ENCODE measurements around the gene IRS1. TPM values are rescaled to one million over a fixed set of nuclear protein-coding genes. Genes with fewer than 3 reads are reported as not detected.

Gene IRS1
- total RNA-seq, 4 donors from 2014 or later = 14.3 to 16.2 (median 15.5) TPM

GRCh38 chr2:226728996-226729395 is 70.6 kb downstream of the IRS1 start:
- DNase-seq (ENCODE audit: low spot score) (no peak), ATAC-seq (ENCODE audit: low FRiP score) (no peak)
- TF ChIP-seq CTCF (IDR thresholded peaks at IDR 0.05) = no peak

GRCh38 chr2:226727251-226727650 is 72.4 kb downstream of the IRS1 start:
- no peak for TF ChIP-seq CTCF (IDR thresholded peaks at IDR 0.05)
- no peak for ATAC-seq (ENCODE audit: low FRiP score)
- no peak for DNase-seq (ENCODE audit: low spot score)

DNA sequence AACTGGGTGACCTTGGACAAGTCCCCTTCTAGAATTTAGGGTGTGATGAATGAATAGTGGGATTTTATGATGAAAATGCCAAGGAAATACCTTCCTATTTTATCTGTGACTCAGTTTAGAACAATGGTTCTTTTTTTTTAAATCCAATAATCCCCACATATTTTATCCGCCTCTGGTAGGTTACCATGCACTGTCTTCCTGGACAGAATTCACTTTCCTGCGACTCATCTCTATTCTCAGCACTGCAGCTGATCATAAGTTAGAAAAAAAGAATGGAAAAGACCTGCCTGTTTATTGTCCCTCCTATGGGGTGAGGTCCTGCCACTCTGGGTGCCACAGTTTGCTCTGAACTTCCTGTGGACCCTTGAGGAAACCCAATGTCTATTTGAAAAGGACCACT is 73.1 kb downstream of the IRS1 start:
- TF ChIP-seq CTCF (IDR thresholded peaks at IDR 0.05) = no peak
- DNase-seq (ENCODE audit: low spot score) = no peak
- ATAC-seq (ENCODE audit: low FRiP score) = no peak

DNA sequence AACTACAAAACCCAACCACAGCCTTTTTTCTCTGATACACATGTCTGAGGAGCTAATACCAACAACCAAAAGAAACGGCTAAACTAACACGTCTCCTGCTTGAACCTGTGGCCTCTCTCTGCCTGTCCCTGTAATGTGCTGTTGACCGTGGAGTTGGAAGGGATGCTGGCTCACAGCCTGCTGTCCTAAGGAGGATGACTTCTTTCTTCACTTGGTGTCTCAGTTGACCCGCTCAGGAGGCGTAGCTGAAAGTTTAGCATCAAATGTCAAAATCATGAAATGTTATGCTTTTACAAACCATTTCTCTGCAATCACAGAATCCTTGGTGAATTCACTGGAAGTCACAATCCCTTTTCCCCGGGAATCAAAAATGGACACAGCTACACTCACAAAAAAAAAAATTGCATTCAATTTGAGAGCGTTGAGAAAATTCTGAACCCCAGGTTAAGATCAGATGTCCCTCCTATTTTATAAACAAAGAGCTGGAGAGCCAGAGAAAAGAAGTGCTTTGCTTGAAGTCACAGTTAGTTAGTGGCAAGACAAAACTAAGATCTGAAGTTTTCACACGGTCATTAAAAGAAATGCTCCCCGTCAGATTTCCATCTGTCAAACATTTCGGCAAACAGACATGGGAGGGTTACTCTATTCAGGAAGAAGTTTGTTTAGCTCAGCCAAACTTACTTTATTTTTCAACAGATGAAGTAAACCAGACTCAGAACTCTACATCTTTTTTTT is 74.3 kb downstream of the IRS1 start:
- no peak for TF ChIP-seq CTCF (IDR thresholded peaks at IDR 0.05)
- DNase-seq (ENCODE audit: low spot score) (no peak), ATAC-seq (ENCODE audit: low FRiP score) (no peak)

- ATAC-seq (ENCODE audit: low FRiP score) = no peak
- no peak for DNase-seq (ENCODE audit: low spot score)
Observed at GRCh38 chr2:226721541-226721940, 78.1 kb downstream of the IRS1 start.

GRCh38 chr2:226720948-226721347 is 78.7 kb downstream of the IRS1 start:
- no peak for TF ChIP-seq CTCF (IDR thresholded peaks at IDR 0.05)
- ATAC-seq (ENCODE audit: low FRiP score) (no peak), DNase-seq (ENCODE audit: low spot score) (no peak)

More at GRCh38 chr2:226721541-226721940, 78.1 kb downstream of the IRS1 start:
- no peak for TF ChIP-seq CTCF (IDR thresholded peaks at IDR 0.05)

DNA sequence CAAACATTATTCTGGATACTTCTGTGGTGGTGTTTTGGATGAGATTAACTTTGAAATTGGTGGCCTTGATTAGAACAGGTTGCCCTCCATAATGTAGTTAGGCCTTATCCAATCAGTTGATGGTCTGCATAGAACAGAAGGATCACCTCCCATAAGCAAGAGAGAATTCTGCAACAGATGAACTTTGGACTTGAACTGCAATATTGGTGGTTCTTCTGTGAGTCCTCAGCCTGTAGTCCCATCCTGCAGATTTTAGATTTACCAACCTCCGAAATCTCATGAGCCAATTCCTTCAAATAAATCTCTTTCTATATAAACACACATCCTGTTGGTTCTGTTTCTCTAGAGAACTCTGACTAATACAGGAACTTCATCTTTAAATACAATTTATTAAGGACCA is 81.9 kb downstream of the IRS1 start:
- DNase-seq (ENCODE audit: low spot score) (no peak), ATAC-seq (ENCODE audit: low FRiP score) (no peak)
- no peak for TF ChIP-seq CTCF (IDR thresholded peaks at IDR 0.05)

All from omental fat pad (tissue), 4 donors.